Prostate gland (tissue), 2 donors: Measurements from ENCODE around the gene ORC4.

Source experiments
- CTCF ChIP-seq, 4 experiments: fragments of 200-600 bp in 2 of 4; fragments of 450-650 bp in 2 of 4; sonication (generic) in 2 of 4; IDR thresholded peaks; 1 replicate in 3 of 4; 2 replicates in 1 of 4; pipeline ENCODE4 v1.5.1; 2016 to 2019; ENCODE audit warnings: antibody characterized with exemption in 4 of 4, mild to moderate bottlenecking in 2 of 4, moderate library complexity in 2 of 4
- POLR2A ChIP-seq: fragments of 450-650 bp; IDR thresholded peaks from one replicate; pipeline ENCODE4 v1.6.1; 2016; ENCODE audit warnings: antibody characterized with exemption, mild to moderate bottlenecking

- no peak for TF ChIP-seq CTCF (IDR thresholded peaks at IDR 0.05)
- no peak for TF ChIP-seq POLR2A
Measured at GRCh38 chr2:148063633-148064032, 43.1 kb upstream of the ORC4 start.
